Panc1 (cell line): ENCODE results near the gene PPP1R9A.

ENCODE experiments used
- CTCF ChIP-seq: fragments of 450-650 bp; IDR thresholded peaks from 2 replicates; pipeline ENCODE4 v1.5.1; 2017; ENCODE audit warnings: mild to moderate bottlenecking
- POLR2AphosphoS5 ChIP-seq: IDR thresholded peaks from 2 replicates; pipeline ENCODE4 v1.6.1; 2012; ENCODE audit warnings: mild to moderate bottlenecking, low read depth, low read length, moderate library complexity
- TCF7L2 ChIP-seq: IDR thresholded peaks from 2 replicates; pipeline ENCODE4 v1.6.1; 2011; ENCODE audit warnings: mild to moderate bottlenecking, low read depth, low read length, inconsistent platforms
- TF ChIP-seq, protein P1 (sequence below), 2 experiments: IDR thresholded peaks; 2 replicates each; pipeline ENCODE4 v1.6.1; 2011 to 2012; ENCODE audit warnings: low read depth in 2 of 2, control low read depth in 1 of 2, low read length in 1 of 2, mild to moderate bottlenecking in 1 of 2, moderate library complexity in 1 of 2; ENCODE audit not compliant: insufficient read depth in 1 of 2

- TF ChIP-seq TCF7L2: no peak
- TF ChIP-seq CTCF: peak; percentile 74
- TF ChIP-seq POLR2AphosphoS5: no peak
- TF ChIP-seq, protein P1, sequence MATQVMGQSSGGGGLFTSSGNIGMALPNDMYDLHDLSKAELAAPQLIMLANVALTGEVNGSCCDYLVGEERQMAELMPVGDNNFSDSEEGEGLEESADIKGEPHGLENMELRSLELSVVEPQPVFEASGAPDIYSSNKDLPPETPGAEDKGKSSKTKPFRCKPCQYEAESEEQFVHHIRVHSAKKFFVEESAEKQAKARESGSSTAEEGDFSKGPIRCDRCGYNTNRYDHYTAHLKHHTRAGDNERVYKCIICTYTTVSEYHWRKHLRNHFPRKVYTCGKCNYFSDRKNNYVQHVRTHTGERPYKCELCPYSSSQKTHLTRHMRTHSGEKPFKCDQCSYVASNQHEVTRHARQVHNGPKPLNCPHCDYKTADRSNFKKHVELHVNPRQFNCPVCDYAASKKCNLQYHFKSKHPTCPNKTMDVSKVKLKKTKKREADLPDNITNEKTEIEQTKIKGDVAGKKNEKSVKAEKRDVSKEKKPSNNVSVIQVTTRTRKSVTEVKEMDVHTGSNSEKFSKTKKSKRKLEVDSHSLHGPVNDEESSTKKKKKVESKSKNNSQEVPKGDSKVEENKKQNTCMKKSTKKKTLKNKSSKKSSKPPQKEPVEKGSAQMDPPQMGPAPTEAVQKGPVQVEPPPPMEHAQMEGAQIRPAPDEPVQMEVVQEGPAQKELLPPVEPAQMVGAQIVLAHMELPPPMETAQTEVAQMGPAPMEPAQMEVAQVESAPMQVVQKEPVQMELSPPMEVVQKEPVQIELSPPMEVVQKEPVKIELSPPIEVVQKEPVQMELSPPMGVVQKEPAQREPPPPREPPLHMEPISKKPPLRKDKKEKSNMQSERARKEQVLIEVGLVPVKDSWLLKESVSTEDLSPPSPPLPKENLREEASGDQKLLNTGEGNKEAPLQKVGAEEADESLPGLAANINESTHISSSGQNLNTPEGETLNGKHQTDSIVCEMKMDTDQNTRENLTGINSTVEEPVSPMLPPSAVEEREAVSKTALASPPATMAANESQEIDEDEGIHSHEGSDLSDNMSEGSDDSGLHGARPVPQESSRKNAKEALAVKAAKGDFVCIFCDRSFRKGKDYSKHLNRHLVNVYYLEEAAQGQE (IDR thresholded peaks at IDR 0.05; ENCODE audit: insufficient read depth in 1 of 2, low read depth in 2 of 2, low read length in 1 of 2): no peak
These were observed 339.5 kb downstream of the PPP1R9A start for GRCh38 chr7:95246831-95247370.
